IPS DF 19.7 (cell line): ENCODE results near the gene TMEM39A.
A peak's percentile ranks its signal among the peaks of the same experiment; 100 is the strongest.

Experiments used
- DNase-seq: peaks from one replicate; pipeline ENCODE4 v3.0.0-alpha.2; 2013; ENCODE audit warnings: low read depth, low spot score

The TMEM39A gene, protein sequence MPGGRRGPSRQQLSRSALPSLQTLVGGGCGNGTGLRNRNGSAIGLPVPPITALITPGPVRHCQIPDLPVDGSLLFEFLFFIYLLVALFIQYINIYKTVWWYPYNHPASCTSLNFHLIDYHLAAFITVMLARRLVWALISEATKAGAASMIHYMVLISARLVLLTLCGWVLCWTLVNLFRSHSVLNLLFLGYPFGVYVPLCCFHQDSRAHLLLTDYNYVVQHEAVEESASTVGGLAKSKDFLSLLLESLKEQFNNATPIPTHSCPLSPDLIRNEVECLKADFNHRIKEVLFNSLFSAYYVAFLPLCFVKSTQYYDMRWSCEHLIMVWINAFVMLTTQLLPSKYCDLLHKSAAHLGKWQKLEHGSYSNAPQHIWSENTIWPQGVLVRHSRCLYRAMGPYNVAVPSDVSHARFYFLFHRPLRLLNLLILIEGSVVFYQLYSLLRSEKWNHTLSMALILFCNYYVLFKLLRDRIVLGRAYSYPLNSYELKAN

GRCh38 chr3:119463171-119464169 is at the start of gene TMEM39A:
TSS of gene TMEM39A (minus strand) at chr3:119463615. CDS start at chr3:119462074, 1,541 bp downstream.
- DNase-seq, result peak; percentile 91

GRCh38 chr3:119510690-119511089 is 47.3 kb upstream of the TMEM39A start:
- no peak for DNase-seq

- DNase-seq, result no peak
Measured at GRCh38 chr3:119508172-119508845, 44.9 kb upstream of the TMEM39A start.

DNA sequence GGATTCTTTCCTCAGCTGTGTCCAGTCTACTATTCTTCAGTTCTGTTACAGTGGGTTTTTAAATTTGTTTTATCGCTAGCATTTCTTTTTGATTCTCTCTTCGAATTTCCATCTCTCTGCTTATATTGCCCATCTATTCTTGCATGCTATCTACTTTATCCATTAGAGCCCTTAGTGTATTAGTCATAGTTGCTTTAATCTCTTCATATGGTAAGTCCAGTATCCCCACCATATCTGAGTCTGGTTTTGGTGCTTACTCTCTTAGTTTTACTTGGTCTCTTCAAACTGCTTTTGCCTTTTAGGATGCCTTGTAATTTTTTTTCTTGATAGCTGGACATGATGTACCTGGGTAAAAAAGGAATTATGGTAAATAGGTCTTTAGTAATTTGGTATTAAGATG is 44.0 kb upstream of the TMEM39A start:
- no peak for DNase-seq

- no peak for DNase-seq
Measured at GRCh38 chr3:119506631-119507030, 43.2 kb upstream of the TMEM39A start.

DNA sequence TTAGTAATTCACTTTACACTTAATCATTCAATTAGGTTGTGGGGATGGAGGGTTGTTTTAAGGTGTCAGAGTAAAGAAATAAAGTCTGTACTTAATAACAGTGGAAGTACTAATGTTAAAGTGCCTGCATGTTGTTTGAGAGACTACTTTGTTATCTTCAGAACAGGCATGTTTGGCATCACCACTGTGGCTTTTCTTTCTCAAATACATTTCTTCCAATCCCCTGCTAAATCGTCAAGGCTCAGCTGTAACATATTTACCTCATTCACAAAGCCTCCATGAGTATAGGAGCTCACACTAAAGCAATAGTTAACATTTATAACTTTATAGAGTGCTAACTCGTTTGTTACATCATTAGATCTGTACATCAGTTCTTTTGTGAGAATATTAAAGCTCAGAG is 37.5 kb upstream of the TMEM39A start:
- DNase-seq, result no peak

DNA sequence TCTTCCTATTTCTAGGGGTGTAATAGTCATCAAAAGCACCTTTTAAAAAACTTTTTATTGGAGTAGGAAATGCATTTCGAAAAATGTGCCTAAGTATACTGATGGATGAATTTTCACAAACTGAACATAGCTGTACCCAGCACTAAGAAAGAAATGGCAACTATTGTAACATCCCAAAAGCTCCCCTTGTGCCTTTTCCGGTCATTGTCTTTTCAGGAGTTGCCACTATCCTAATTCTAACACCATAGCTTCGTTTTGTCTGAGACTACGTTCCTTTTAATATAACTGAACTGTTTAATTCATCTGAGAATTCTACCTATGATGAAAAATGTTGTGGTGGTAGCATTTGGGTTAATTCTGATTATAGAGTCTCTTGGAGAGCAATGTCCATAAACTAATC is 36.9 kb upstream of the TMEM39A start:
- DNase-seq, result no peak

DNA sequence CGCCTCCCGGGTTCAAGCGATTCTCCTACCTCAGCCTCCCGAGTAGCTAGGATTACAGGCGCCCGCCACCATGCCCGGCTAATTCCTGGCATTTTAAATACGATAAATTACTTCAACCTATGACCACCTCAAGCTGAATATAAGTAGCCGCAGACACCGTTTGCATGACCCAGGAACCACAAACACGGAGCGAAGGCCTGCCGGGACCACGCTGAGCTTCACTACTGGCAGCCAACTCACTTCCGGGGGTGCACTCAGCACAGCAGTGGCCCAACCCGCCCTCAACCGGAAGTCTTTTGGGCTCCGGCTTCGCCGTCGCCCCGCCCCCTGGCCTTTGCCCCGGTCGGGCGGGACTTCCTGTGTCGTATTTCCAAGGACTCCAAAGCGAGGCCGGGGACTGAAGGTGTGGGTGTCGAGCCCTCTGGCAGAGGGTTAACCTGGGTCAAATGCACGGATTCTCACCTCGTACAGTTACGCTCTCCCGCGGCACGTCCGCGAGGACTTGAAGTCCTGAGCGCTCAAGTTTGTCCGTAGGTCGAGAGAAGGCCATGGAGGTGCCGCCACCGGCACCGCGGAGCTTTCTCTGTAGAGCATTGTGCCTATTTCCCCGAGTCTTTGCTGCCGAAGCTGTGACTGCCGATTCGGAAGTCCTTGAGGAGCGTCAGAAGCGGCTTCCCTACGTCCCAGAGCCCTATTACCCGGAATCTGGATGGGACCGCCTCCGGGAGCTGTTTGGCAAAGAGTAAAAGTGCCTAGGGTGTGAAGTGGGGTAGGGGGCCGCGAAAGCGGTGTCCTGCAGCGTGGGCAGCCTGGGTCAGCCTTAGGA is 35.0 kb upstream of the TMEM39A start, which contains the start of gene TIMMDC1:
TSS of gene TIMMDC1 (plus strand) at position 362 of the 826 bp plus-strand sequence. CDS start at position 549, 187 bp downstream.
- peak; percentile 79 for DNase-seq

DNA sequence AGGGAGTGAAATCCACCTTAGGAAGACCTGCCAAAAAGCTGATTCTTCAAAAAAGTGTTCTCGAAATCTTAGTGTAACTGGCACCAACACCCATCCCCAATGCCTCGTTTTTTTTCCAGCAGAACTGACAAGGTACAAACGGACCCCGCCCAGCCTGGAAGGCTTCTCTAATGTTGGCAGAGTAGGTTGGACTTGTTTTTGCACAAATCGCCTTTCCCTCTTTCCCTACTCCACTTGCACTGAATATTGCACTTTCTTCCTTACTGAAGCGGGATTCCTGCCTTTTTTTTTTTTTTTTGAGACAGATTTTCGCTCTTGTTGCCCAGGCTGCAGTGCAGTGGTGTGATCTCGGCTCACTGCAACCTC is 34.4 kb upstream of the TMEM39A start:
- DNase-seq, result no peak

- no peak for DNase-seq
Measured at GRCh38 chr3:119494597-119494996, 31.2 kb upstream of the TMEM39A start.

DNA sequence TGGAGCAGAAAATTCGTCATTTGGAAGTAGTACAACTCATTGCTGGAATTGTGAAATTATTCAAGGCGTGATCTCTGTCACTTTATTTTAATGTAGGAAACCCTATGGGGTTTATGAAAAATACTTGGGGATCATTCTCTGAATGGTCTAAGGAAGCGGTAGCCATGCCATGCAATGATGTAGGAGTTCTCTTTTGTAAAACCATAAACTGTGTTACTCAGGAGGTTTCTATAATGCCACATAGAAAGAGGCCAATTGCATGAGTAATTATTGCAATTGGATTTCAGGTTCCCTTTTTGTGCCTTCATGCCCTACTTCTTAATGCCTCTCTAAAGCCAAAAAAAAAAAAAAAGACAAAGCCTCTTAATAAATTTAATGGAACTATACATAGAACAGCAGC is 29.4 kb upstream of the TMEM39A start:
- DNase-seq, result no peak

- no peak for DNase-seq
Measured at GRCh38 chr3:119492128-119492527, 28.7 kb upstream of the TMEM39A start.

DNA sequence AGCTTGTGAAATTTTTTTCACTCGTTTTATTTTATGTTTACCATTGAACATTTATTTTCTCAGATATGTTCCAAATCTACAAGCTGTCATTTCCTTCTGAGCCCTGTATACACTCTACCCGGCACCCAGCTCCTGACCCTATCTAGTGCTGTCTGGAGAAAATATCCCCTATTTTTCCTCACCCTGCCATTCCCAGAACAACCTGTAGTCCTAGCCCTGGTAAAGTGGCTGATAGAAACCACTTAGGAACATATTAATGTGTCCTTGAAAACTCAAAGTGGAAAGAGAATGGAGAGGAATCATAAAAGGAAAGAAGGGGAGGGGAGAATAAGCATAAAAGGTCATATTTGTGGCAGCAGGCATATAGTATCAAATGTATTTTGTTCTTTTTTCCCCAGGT is 26.7 kb upstream of the TMEM39A start:
- DNase-seq, result no peak

- no peak for DNase-seq
Measured at GRCh38 chr3:119485563-119485962, 22.1 kb upstream of the TMEM39A start.

- DNase-seq, result no peak
Measured at GRCh38 chr3:119483101-119483500, 19.7 kb upstream of the TMEM39A start.

DNA sequence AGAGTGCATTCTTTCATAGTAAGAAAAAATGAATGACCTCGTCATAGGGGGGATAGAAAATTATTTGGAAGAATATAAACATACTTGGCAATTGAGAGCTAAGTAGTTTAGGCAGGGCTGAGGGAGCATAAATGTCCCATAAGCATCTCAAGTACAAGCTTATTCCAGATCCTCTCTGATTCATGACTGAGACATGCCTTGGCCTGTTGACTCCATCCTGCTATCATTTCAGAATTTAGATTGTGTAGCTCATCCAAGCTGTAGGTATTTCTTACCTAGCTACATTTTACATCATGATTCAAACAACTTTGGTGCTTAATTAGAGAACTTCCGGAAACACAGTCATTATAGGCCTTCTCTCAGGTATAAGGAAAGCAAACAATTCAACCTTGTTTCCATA is 17.7 kb upstream of the TMEM39A start:
- no peak for DNase-seq

GRCh38 chr3:119470866-119471265 is 7.5 kb upstream of the TMEM39A start:
- no peak for DNase-seq

- no peak for DNase-seq
Measured at GRCh38 chr3:119469418-119470189, 6.2 kb upstream of the TMEM39A start.

GRCh38 chr3:119468041-119468440 is 4.6 kb upstream of the TMEM39A start:
- DNase-seq, result no peak

- no peak for DNase-seq
Measured at GRCh38 chr3:119457246-119457645, 6.2 kb downstream of the TMEM39A start.
